GM18861 (cell line): Measurements from ENCODE around the gene KRTAP3-1.

Experiments used
- ATAC-seq: cut with Tn5 transposase; IDR thresholded peaks from one replicate; pipeline ENCODE4 v1.9.1; 2021; ENCODE audit not compliant: unreplicated experiment

Gene KRTAP3-1

GRCh38 chr17:40980596-40980995 lies 28.3 kb downstream of the KRTAP3-1 start:
- no peak for ATAC-seq

- ATAC-seq, result no peak
Observed at GRCh38 chr17:40980117-40980516, 28.8 kb downstream of the KRTAP3-1 start.

GRCh38 chr17:40978575-40979151 lies 30.3 kb downstream of the KRTAP3-1 start:
- ATAC-seq, result no peak

GRCh38 chr17:40975516-40975915 lies 33.4 kb downstream of the KRTAP3-1 start:
- no peak for ATAC-seq

- no peak for ATAC-seq
Observed at GRCh38 chr17:40974366-40974765, 34.6 kb downstream of the KRTAP3-1 start.

GRCh38 chr17:40967582-40967981 lies 41.3 kb downstream of the KRTAP3-1 start:
- ATAC-seq, result no peak

- ATAC-seq, result no peak
Observed at GRCh38 chr17:40966848-40967247, 42.1 kb downstream of the KRTAP3-1 start, which contains the start of gene KRT39. KRT39 (minus strand) TSS chr17:40966948; CDS start chr17:40966856, 92 bp downstream.

GRCh38 chr17:40963838-40964237 lies 45.1 kb downstream of the KRTAP3-1 start:
- ATAC-seq, result no peak

- ATAC-seq, result no peak
Observed at GRCh38 chr17:40962059-40962561, 46.8 kb downstream of the KRTAP3-1 start.

- ATAC-seq, result no peak
Observed at GRCh38 chr17:40961591-40961990, 47.3 kb downstream of the KRTAP3-1 start.

- ATAC-seq, result no peak
Observed at GRCh38 chr17:40960144-40960543, 48.8 kb downstream of the KRTAP3-1 start.
